Raji (cell line): ENCODE results near the gene MIER2.

Source experiments
- POLR2A ChIP-seq: IDR thresholded peaks from 2 replicates; pipeline ENCODE4 v1.6.1; 2011; ENCODE audit warnings: low read depth, low read length, control low read depth; ENCODE audit not compliant: insufficient read depth

Gene MIER2

GRCh38 chr19:325937-326565, 18.5 kb downstream of the MIER2 start:
- no peak for TF ChIP-seq POLR2A

- TF ChIP-seq POLR2A, result no peak
Observed at GRCh38 chr19:325173-325936, 19.2 kb downstream of the MIER2 start.

GRCh38 chr19:324716-325115, 19.9 kb downstream of the MIER2 start:
- no peak for TF ChIP-seq POLR2A

GRCh38 chr19:322616-323015, 22.0 kb downstream of the MIER2 start:
- no peak for TF ChIP-seq POLR2A

GRCh38 chr19:318509-318774, 26.2 kb downstream of the MIER2 start:
- TF ChIP-seq POLR2A, result no peak

- no peak for TF ChIP-seq POLR2A
Observed at GRCh38 chr19:317710-318508, 26.7 kb downstream of the MIER2 start.

GRCh38 chr19:315811-316210, 28.8 kb downstream of the MIER2 start:
- TF ChIP-seq POLR2A, result no peak

- no peak for TF ChIP-seq POLR2A
Observed at GRCh38 chr19:313988-314815, 30.4 kb downstream of the MIER2 start.

- TF ChIP-seq POLR2A, result no peak
Observed at GRCh38 chr19:313169-313987, 31.2 kb downstream of the MIER2 start.

GRCh38 chr19:311813-312261, 32.8 kb downstream of the MIER2 start:
- no peak for TF ChIP-seq POLR2A

- TF ChIP-seq POLR2A, result no peak
Observed at GRCh38 chr19:310781-311496, 33.7 kb downstream of the MIER2 start.

GRCh38 chr19:310141-310651, 34.4 kb downstream of the MIER2 start:
- TF ChIP-seq POLR2A, result no peak

- no peak for TF ChIP-seq POLR2A
Observed at GRCh38 chr19:309206-309565, 35.4 kb downstream of the MIER2 start.
